HEK293T (cell line): ENCODE results near the gene PHF1.

Experiments
- CTCF ChIA-PET: fragments of 350-600 bp; formaldehyde crosslinking; extraction: SDS; loops from one replicate; lab custom pipeline; 2021; ENCODE audit warnings: antibody characterized with exemption, inconsistent platforms; lab: Yijun Ruan, JAX
- POLR2A ChIA-PET: fragments of 350-600 bp; formaldehyde crosslinking; extraction: SDS; loops from one replicate; lab custom pipeline; 2020; ENCODE audit warnings: antibody characterized with exemption, inconsistent platforms; lab: Yijun Ruan, JAX
- DNase-seq: peaks from one replicate; pipeline ENCODE4 v3.0.0; 2012; ENCODE audit warnings: mixed read lengths; ENCODE audit errors: extremely low spot score
- ARNT ChIP-seq: fragments of 450-650 bp; IDR thresholded peaks from 2 replicates; pipeline ENCODE4 v1.6.1; 2017; ENCODE audit warnings: mild to moderate bottlenecking
- BHLHE40 ChIP-seq: fragments of 450-650 bp; IDR thresholded peaks from 2 replicates; pipeline ENCODE4 v1.6.1; 2016; ENCODE audit warnings: mild to moderate bottlenecking, moderate library complexity, borderline replicate concordance
- CTBP1 ChIP-seq: fragments of 450-650 bp; IDR thresholded peaks from 2 replicates; pipeline ENCODE4 v1.6.1; 2016; ENCODE audit warnings: borderline replicate concordance
- ELF4 ChIP-seq: fragments of 450-650 bp; IDR thresholded peaks from 2 replicates; pipeline ENCODE4 v1.6.1; 2017; ENCODE audit warnings: antibody characterized with exemption
- FOXA1 ChIP-seq: fragments of 450-650 bp; IDR thresholded peaks from 2 replicates; pipeline ENCODE4 v1.6.1; 2016; ENCODE audit warnings: mild to moderate bottlenecking
- FOXK2 ChIP-seq: fragments of 450-650 bp; IDR thresholded peaks from 2 replicates; pipeline ENCODE4 v1.6.1; 2016; ENCODE audit warnings: mild to moderate bottlenecking
- FOXM1 ChIP-seq: fragments of 450-650 bp; IDR thresholded peaks from 2 replicates; pipeline ENCODE4 v1.6.1; 2017; ENCODE audit warnings: mild to moderate bottlenecking, borderline replicate concordance
- HDGF ChIP-seq: fragments of 450-650 bp; IDR thresholded peaks from 2 replicates; pipeline ENCODE4 v1.6.1; 2017; ENCODE audit warnings: antibody characterized with exemption, borderline replicate concordance
- L3MBTL2 ChIP-seq: fragments of 450-650 bp; conservative IDR thresholded peaks from 2 replicates; pipeline ENCODE4 v1.6.1; 2016; ENCODE audit warnings: mild to moderate bottlenecking
- LEF1 ChIP-seq: fragments of 450-650 bp; IDR thresholded peaks from 2 replicates; pipeline ENCODE4 v1.6.1; 2017; ENCODE audit warnings: mild to moderate bottlenecking, borderline replicate concordance
- NFRKB ChIP-seq: fragments of 450-650 bp; IDR thresholded peaks from 2 replicates; pipeline ENCODE4 v1.6.1; 2016; ENCODE audit warnings: mild to moderate bottlenecking, moderate library complexity
- SP1 ChIP-seq: fragments of 450-650 bp; IDR thresholded peaks from 2 replicates; pipeline ENCODE4 v1.6.1; 2017
- SUZ12 ChIP-seq: fragments of 450-650 bp; IDR thresholded peaks from 2 replicates; pipeline ENCODE4 v1.6.1; 2016; ENCODE audit warnings: mild to moderate bottlenecking
- TARDBP ChIP-seq: fragments of 450-650 bp; IDR thresholded peaks from 2 replicates; pipeline ENCODE4 v1.6.1; 2016
- ZNF384 ChIP-seq: fragments of 450-650 bp; IDR thresholded peaks from 2 replicates; pipeline ENCODE4 v1.6.1; 2016
- TF ChIP-seq, protein P1 (sequence below): fragments of 450-650 bp; IDR thresholded peaks from 2 replicates; pipeline ENCODE4 v1.6.1; 2016

The PHF1 gene

GRCh38 chr6:33441457-33441856, 30.6 kb downstream of the PHF1 start:
- ChIA-PET CTCF (no interaction called here), POLR2A (interaction anchor here (1.0 to 3.9 kb wide), 2 partner anchors 8 to 12 kb away, joined by 3 to 18 read pairs; partner anchors contain the start of gene ZBTB9)
- DNase-seq, result no peak
- no peak for TF ChIP-seq FOXK2
- no peak for TF ChIP-seq BHLHE40
- no peak for TF ChIP-seq SP1
- TF ChIP-seq, protein P1, sequence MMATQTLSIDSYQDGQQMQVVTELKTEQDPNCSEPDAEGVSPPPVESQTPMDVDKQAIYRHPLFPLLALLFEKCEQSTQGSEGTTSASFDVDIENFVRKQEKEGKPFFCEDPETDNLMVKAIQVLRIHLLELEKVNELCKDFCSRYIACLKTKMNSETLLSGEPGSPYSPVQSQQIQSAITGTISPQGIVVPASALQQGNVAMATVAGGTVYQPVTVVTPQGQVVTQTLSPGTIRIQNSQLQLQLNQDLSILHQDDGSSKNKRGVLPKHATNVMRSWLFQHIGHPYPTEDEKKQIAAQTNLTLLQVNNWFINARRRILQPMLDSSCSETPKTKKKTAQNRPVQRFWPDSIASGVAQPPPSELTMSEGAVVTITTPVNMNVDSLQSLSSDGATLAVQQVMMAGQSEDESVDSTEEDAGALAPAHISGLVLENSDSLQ, result no peak
- TF ChIP-seq ARNT, result no peak
- TF ChIP-seq ELF4, result no peak
- no peak for TF ChIP-seq NFRKB
- TF ChIP-seq FOXM1, result no peak
- no peak for TF ChIP-seq FOXA1
- no peak for TF ChIP-seq HDGF
- TF ChIP-seq LEF1, result no peak
- no peak for TF ChIP-seq L3MBTL2
- TF ChIP-seq CTBP1, result no peak
- no peak for TF ChIP-seq TARDBP

- CTCF ChIA-PET, result no interaction called here
- POLR2A ChIA-PET, result interaction anchor here (1.0 to 3.9 kb wide), 2 partner anchors 8 to 11 kb away, joined by 3 to 18 read pairs; partner anchors contain the start of gene ZBTB9
- no peak for DNase-seq
- TF ChIP-seq ELF4 (no peak), L3MBTL2 (no peak), CTBP1 (no peak), TARDBP (no peak), BHLHE40 (no peak), SP1 (no peak), FOXM1 (no peak), HDGF (no peak), LEF1 (no peak), FOXA1 (no peak), ZNF384 (no peak), ARNT (no peak), NFRKB (no peak), SUZ12 (no peak)
- TF ChIP-seq, protein P1, result no peak
These were observed 31.5 kb downstream of the PHF1 start for GRCh38 chr6:33442283-33442682.

GRCh38 chr6:33443025-33443424, 32.2 kb downstream of the PHF1 start:
- TF ChIP-seq L3MBTL2, result no peak
- no peak for TF ChIP-seq ELF4
- TF ChIP-seq LEF1, result no peak
- no peak for TF ChIP-seq NFRKB
- ChIA-PET POLR2A (no interaction called here), CTCF (no interaction called here)
- DNase-seq, result no peak

GRCh38 chr6:33443619-33444504, 33.0 kb downstream of the PHF1 start:
- no peak for TF ChIP-seq SP1
- TF ChIP-seq CTBP1, result no peak
- no peak for TF ChIP-seq ZNF384
- TF ChIP-seq SUZ12, result no peak
- TF ChIP-seq, protein P1, result no peak
- no peak for TF ChIP-seq FOXM1
- no peak for TF ChIP-seq L3MBTL2
- TF ChIP-seq HDGF, result no peak
- ChIA-PET POLR2A (interaction anchor here (0.9 kb wide), 1 partner anchor 10 kb away, joined by 3 read pairs; no protein-coding TSS in a partner anchor), CTCF (interaction anchor here (0.7 kb wide), 1 partner anchor 361 kb away, joined by 3 read pairs; no protein-coding TSS in a partner anchor)
- no peak for DNase-seq

DNA sequence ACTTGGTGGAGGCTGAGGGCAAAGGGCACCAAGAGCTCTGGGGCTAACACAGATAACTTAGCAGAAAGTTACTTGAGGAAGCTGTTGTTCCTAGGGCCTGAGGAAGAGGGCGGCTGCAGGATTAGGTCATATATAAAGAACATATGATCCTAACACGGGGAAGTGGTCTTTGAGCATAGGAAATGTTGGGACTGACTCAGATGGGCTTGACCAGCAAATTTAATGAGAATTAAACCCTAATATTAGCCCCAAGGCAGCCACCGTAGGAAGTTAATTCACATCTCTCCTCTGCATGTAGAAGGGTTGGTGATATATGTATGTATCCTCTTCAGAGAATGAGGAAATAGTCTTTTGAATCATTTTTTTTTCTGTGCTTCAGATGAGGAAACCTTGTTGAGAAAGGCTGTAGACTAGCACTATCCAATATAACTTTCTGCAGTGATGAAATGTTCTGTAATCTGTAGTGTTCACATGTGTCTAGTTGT, 34.3 kb downstream of the PHF1 start:
- no peak for DNase-seq
- CTCF ChIA-PET, result interaction anchor here (0.7 kb wide), 1 partner anchor 362 kb away, joined by 3 read pairs; no protein-coding TSS in a partner anchor
- TF ChIP-seq FOXM1 (no peak), ZNF384 (no peak), FOXK2 (no peak), LEF1 (no peak), CTBP1 (no peak), SP1 (no peak)
- POLR2A ChIA-PET, result interaction anchor here (1.0 kb wide), 2 partner anchors 9 to 27 kb away, joined by 3 to 5 read pairs; partner anchors contain the start of genes CUTA and ZBTB9

DNA sequence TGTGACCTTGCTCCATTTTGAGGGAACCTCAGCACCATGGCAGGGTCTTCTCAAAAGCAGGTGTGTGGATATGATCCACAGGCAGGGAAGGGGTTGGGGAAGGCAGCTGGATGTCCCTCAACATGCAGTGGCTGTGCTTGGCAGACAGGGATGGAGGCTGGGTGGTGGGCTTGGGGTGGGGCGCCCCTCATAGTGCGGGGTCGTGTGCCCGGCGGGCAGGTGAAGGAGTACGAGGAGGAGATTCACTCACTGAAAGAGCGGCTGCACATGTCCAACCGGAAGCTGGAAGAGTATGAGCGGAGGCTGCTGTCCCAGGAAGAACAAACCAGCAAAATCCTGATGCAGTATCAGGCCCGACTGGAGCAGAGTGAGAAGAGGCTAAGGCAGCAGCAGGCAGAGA, 35.5 kb downstream of the PHF1 start:
- no peak for DNase-seq
- ChIA-PET POLR2A (no interaction called here), CTCF (no interaction called here)
- TF ChIP-seq FOXM1, result no peak
